Measurements from ENCODE around the gene RGL2. TPM values are rescaled to one million over a fixed set of nuclear protein-coding genes. Genes with fewer than 3 reads are reported as not detected.

Gene RGL2
- total and polyA plus RNA-seq, 10 donors, result 73.3 to 212 (median 142) TPM

DNA sequence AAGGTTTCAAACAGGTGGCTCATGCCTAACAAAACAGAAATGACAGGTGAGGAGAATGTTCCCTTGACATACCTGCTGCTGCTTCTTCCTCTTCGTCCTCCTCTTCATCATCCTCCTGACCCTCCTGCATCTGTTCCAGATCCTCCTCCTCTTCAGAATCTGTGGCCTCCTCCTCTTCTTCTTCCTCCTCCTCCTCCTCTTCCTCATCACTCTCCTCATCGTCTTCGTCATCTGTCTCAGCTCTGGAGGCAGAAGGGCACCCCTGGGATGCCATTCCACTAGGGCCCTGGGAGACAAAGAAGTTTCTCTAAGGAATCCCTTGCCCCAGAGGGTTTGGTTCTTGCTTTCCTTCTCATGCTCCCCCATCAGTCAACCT lies 21.2 kb upstream of the RGL2 start:
- TF ChIP-seq CTCF (IDR thresholded peaks at IDR 0.05 in 8 of 11, conservative IDR thresholded peaks at IDR 0.05 in 3 of 11) (no peak), POLR2AphosphoS5 (IDR thresholded peaks at IDR 0.05) (no peak)
- Histone ChIP-seq H3K27me3 (replicated peaks in 1 of 7) (no peaks in the 10 kb centered on the region), H3K4me3 (peak overlapping the region in 1 of 8 donors; percentile 93), H3K36me3 (peaks cover 2 to 50% (median 29%) of the 10 kb centered on the region in 6 donors), H3K9me3 (no peaks in the 10 kb centered on the region), H3K4me1 (peaks cover 54 to 89% (median 80%) of the 10 kb centered on the region in 6 donors), H3K27ac (peak overlapping the region in 7 of 8 donors; percentile 1 to 100 (median 46))
- 86 to 95% (median 89%) methylated on average over 3 of the region's 3 CpGs for WGBS, 5 donors
- intact Hi-C loops (cut with DNase I; ENCODE audit: low total_unique reads), result no loop called here
- DNase-seq, result no peak

DNA sequence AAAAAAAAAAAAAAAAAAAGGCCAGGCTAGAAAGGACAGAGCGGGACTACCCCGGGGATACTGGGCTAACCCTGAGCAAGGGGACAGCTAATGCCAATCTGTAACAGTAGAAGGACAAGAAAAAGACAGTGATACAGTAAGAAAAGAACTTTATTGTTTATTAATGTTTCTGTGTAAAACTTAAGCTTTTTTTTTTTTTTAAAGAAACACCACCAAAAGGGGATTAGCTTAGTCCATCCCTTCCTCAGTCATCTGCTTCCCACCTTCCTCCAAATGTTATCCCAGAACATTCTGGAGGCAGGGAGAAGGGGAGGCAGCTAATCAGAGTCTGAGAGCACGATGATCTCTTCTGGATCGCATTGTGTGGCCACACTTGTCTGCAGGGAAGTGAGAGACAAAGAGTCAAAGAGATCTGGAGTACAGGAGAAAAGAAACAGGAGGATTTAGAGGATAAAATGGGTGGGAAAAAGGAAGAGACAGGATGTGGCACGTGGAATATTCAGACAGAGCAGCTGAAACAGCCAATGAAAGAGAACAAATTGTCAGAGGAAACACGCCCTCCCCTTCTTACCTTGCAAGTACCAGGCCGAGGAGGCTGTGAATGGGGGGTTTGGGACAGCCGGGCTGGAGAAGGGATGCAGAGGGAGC lies 19.8 kb upstream of the RGL2 start:
- H3K27me3 ChIP-seq (replicated peaks in 1 of 7), result no peaks in the 10 kb centered on the region
- no peaks in the 10 kb centered on the region for H3K9me3 ChIP-seq
- TF ChIP-seq POLR2A (IDR thresholded peaks at IDR 0.05) (no peak), CTCF (IDR thresholded peaks at IDR 0.05 in 8 of 11, conservative IDR thresholded peaks at IDR 0.05 in 3 of 11) (no peak), POLR2AphosphoS5 (IDR thresholded peaks at IDR 0.05) (peak in 1 of 3 donors; percentile 30)
- 59 to 71% (median 70%) methylated on average over 8 of the region's 8 CpGs for WGBS, 5 donors
- intact Hi-C loops (cut with DNase I; ENCODE audit: low total_unique reads), result no loop called here
- peak overlapping the region; percentile 58 to 100 (median 94) for H3K27ac ChIP-seq
- H3K4me3 ChIP-seq, result peak overlapping the region; percentile 39 to 82 (median 65)
- peaks cover 60 to 85% (median 76%) of the 10 kb centered on the region in 6 donors for H3K4me1 ChIP-seq
- H3K36me3 ChIP-seq, result peaks cover 2 to 50% (median 29%) of the 10 kb centered on the region in 6 donors
- no peak for DNase-seq

DNA sequence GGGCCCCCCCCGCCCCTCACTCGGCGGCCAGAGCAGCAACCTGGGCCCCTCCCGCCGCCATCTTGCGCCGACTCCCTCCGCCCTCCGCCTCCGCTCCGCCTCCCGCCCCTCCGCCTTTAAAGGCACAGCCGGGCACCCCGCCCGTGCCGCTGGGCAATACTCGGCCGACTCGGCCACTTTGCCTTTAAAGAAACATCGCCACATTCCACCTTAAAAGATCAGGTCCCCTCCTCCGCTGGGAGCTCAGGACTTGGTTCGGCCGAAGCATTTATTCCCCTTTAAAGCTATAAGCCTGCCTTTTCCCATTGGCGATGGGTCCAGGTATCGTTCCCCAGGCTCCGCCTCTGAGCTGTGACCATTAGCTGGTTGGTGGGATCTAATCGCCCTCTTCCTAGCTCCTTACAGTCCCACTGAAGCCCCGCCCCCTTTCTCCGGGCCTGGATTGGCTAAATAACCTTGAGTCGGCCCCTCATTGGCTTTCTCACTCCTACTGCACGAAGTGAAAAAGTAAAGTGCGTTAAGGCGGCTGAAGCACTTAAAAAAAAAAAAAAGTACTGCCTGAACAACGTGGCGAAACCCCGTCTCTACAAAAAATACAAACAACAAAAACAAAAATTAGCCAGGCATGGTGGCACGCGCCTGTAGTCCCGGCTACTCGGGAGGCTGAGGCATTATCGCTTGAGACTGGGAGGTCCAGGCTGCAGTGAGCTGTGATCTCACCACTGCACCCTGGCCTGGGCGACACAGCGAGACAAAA lies 19.1 kb upstream of the RGL2 start, which contains the start of gene ZBTB22:
TSS of gene ZBTB22 (minus strand) at position 76 of the 757 bp plus-strand sequence. CDS start 828 bp downstream, outside the sequence.
- Histone ChIP-seq H3K36me3 (peaks cover 2 to 50% (median 29%) of the 10 kb centered on the region in 6 donors), H3K4me1 (peaks cover 60 to 80% (median 73%) of the 10 kb centered on the region in 6 donors), H3K4me3 (peak within 1 kb of the TSS; percentile 39 to 82 (median 65)), H3K27me3 (replicated peaks in 1 of 7) (no peaks in the 10 kb centered on the region), H3K9me3 (no peaks in the 10 kb centered on the region), H3K27ac (peak within 1 kb of the TSS; percentile 58 to 100 (median 94))
- intact Hi-C loops (cut with DNase I; ENCODE audit: low total_unique reads), result no loop called here
- 2% methylated on average over 29 to 44 of the region's 44 CpGs for WGBS, 5 donors
- DNase-seq, result peak; percentile 99
- no peak for TF ChIP-seq POLR2A (IDR thresholded peaks at IDR 0.05)
- peak; percentile 84 to 87 (median 85) for TF ChIP-seq POLR2AphosphoS5 (IDR thresholded peaks at IDR 0.05)

GRCh38 chr6:33317419-33317668 lies 18.6 kb upstream of the RGL2 start:
- TF ChIP-seq POLR2AphosphoS5 (IDR thresholded peaks at IDR 0.05) (no peak), POLR2A (IDR thresholded peaks at IDR 0.05) (no peak), CTCF (IDR thresholded peaks at IDR 0.05 in 8 of 11, conservative IDR thresholded peaks at IDR 0.05 in 3 of 11) (no peak)
- H3K9me3 ChIP-seq, result no peaks in the 10 kb centered on the region
- intact Hi-C loops (cut with DNase I; ENCODE audit: low total_unique reads), result no loop called here
- DNase-seq, result no peak
- peak overlapping the region; percentile 58 to 100 (median 94) for H3K27ac ChIP-seq
- H3K4me1 ChIP-seq, result peaks cover 60 to 84% (median 77%) of the 10 kb centered on the region in 6 donors
- WGBS, 5 donors, result 1 to 4% (median 2%) methylated on average over 10 to 27 of the region's 27 CpGs
- peak overlapping the region; percentile 39 to 82 (median 65) for H3K4me3 ChIP-seq
- peaks cover 2 to 53% (median 29%) of the 10 kb centered on the region in 6 donors for H3K36me3 ChIP-seq
- no peaks in the 10 kb centered on the region for H3K27me3 ChIP-seq (replicated peaks in 1 of 7)

All from spleen (tissue), 11 donors.